ENCODE results near the gene IL6.

The IL6 gene

DNA sequence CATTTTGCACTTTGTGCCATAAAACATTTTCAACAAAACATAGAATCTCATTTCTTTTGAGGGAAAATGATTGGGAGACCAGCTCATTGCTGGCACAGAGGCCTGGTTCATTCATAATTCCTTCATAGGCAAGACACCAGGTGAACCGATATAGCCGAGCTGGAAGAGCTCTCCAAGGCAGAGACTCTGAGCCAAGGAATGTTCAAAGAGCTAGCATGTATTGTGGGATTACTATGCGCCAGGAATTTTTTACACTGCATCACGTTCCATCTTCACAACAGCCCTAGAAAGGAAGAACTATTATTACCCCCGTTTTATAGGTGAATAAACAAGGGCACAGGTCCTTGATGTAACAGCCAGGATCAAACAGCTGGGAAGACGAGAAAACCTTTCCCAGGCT is 2.1 kb upstream of the IL6 start:
- Histone ChIP-seq H3K27me3 (replicated peaks) (no peaks in the 10 kb centered on the region), H3K4me3 (ENCODE audit: low read depth, low read length) (no peak overlapping the region), H3K27ac (no peak overlapping the region), H3K36me3 (replicated peaks) (peaks cover 6% of the 10 kb centered on the region)
- in situ Hi-C loops (cut with HindIII; ENCODE audit: low pct_ligation_motif_present, low sequenced_read_pairs): loop anchor here (25.0 kb wide), 1 partner anchor 163 kb away; no protein-coding TSS in a partner anchor
- DNase-seq: no peak
- TF ChIP-seq, protein P1, sequence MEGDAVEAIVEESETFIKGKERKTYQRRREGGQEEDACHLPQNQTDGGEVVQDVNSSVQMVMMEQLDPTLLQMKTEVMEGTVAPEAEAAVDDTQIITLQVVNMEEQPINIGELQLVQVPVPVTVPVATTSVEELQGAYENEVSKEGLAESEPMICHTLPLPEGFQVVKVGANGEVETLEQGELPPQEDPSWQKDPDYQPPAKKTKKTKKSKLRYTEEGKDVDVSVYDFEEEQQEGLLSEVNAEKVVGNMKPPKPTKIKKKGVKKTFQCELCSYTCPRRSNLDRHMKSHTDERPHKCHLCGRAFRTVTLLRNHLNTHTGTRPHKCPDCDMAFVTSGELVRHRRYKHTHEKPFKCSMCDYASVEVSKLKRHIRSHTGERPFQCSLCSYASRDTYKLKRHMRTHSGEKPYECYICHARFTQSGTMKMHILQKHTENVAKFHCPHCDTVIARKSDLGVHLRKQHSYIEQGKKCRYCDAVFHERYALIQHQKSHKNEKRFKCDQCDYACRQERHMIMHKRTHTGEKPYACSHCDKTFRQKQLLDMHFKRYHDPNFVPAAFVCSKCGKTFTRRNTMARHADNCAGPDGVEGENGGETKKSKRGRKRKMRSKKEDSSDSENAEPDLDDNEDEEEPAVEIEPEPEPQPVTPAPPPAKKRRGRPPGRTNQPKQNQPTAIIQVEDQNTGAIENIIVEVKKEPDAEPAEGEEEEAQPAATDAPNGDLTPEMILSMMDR (IDR thresholded peaks at IDR 0.05; ENCODE audit: low read depth, low read length, missing control alignments): no peak

DNA sequence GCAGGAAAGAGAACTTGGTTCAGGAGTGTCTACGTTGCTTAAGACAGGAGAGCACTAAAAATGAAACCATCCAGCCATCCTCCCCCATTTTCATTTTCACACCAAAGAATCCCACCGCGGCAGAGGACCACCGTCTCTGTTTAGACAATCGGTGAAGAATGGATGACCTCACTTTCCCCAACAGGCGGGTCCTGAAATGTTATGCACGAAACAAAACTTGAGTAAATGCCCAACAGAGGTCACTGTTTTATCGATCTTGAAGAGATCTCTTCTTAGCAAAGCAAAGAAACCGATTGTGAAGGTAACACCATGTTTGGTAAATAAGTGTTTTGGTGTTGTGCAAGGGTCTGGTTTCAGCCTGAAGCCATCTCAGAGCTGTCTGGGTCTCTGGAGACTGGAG is 1.4 kb upstream of the IL6 start:
- in situ Hi-C loops (cut with HindIII; ENCODE audit: low pct_ligation_motif_present, low sequenced_read_pairs): loop anchor here (25.0 kb wide), 1 partner anchor 163 kb away; no protein-coding TSS in a partner anchor
- H3K36me3 ChIP-seq (replicated peaks): peaks cover 14% of the 10 kb centered on the region
- peak; percentile 55 for DNase-seq
- TF ChIP-seq, protein P1 (IDR thresholded peaks at IDR 0.05; ENCODE audit: low read depth, low read length, missing control alignments): peak; percentile 31
- H3K27ac ChIP-seq: peak overlapping the region; percentile 96
- H3K4me3 ChIP-seq (ENCODE audit: low read depth, low read length): no peak overlapping the region
- no peaks in the 10 kb centered on the region for H3K27me3 ChIP-seq (replicated peaks)

DNA sequence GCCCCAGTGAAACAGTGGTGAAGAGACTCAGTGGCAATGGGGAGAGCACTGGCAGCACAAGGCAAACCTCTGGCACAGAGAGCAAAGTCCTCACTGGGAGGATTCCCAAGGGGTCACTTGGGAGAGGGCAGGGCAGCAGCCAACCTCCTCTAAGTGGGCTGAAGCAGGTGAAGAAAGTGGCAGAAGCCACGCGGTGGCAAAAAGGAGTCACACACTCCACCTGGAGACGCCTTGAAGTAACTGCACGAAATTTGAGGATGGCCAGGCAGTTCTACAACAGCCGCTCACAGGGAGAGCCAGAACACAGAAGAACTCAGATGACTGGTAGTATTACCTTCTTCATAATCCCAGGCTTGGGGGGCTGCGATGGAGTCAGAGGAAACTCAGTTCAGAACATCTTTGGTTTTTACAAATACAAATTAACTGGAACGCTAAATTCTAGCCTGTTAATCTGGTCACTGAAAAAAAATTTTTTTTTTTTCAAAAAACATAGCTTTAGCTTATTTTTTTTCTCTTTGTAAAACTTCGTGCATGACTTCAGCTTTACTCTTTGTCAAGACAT is 574 bp upstream of the IL6 start:
- in situ Hi-C loops (cut with HindIII; ENCODE audit: low pct_ligation_motif_present, low sequenced_read_pairs): loop anchor here (25.0 kb wide), 1 partner anchor 164 kb away; no protein-coding TSS in a partner anchor
- peak; percentile 85 for DNase-seq
- no peaks in the 10 kb centered on the region for H3K27me3 ChIP-seq (replicated peaks)
- TF ChIP-seq, protein P1 (IDR thresholded peaks at IDR 0.05; ENCODE audit: low read depth, low read length, missing control alignments): peak; percentile 83
- peak overlapping the region; percentile 96 for H3K27ac ChIP-seq
- H3K4me3 ChIP-seq (ENCODE audit: low read depth, low read length): peak overlapping the region; percentile 75
- peaks cover 18% of the 10 kb centered on the region for H3K36me3 ChIP-seq (replicated peaks)

DNA sequence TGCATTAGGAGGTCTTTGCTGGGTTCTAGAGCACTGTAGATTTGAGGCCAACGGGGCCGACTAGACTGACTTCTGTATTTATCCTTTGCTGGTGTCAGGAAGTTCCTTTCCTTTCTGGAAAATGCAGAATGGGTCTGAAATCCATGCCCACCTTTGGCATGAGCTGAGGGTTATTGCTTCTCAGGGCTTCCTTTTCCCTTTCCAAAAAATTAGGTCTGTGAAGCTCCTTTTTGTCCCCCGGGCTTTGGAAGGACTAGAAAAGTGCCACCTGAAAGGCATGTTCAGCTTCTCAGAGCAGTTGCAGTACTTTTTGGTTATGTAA is 675 bp downstream of the IL6 start:
- no peak for DNase-seq
- H3K27ac ChIP-seq: peak overlapping the region; percentile 96
- peaks cover 18% of the 10 kb centered on the region for H3K36me3 ChIP-seq (replicated peaks)
- no peaks in the 10 kb centered on the region for H3K27me3 ChIP-seq (replicated peaks)
- H3K4me3 ChIP-seq (ENCODE audit: low read depth, low read length): peak overlapping the region; percentile 75
- in situ Hi-C loops (cut with HindIII; ENCODE audit: low pct_ligation_motif_present, low sequenced_read_pairs): loop anchor here (25.0 kb wide), 1 partner anchor 165 kb away; no protein-coding TSS in a partner anchor
- TF ChIP-seq, protein P1 (IDR thresholded peaks at IDR 0.05; ENCODE audit: low read depth, low read length, missing control alignments): no peak

DNA sequence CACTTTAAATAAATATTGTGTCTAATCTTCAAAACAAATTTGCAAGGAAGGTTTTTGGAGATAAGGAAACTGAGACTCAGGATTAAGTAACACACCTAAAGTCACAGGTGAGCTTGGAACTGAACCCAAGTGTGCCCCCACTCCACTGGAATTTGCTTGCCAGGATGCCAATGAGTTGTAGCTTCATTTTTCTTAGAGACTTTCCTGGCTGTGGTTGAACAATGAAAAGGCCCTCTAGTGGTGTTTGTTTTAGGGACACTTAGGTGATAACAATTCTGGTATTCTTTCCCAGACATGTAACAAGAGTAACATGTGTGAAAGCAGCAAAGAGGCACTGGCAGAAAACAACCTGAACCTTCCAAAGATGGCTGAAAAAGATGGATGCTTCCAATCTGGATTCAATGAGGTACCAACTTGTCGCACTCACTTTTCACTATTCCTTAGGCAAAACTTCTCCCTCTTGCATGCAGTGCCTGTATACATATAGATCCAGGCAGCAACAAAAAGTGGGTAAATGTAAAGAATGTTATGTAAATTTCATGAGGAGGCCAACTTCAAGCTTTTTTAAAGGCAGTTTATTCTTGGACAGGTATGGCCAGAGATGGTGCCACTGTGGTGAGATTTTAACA is 1.5 kb downstream of the IL6 start:
- TF ChIP-seq, protein P1 (IDR thresholded peaks at IDR 0.05; ENCODE audit: low read depth, low read length, missing control alignments): peak; percentile 46
- Histone ChIP-seq H3K36me3 (replicated peaks) (peaks cover 18% of the 10 kb centered on the region), H3K27me3 (replicated peaks) (no peaks in the 10 kb centered on the region), H3K27ac (peak overlapping the region; percentile 96), H3K4me3 (ENCODE audit: low read depth, low read length) (peak overlapping the region; percentile 75)
- in situ Hi-C loops (cut with HindIII; ENCODE audit: low pct_ligation_motif_present, low sequenced_read_pairs): loop anchor here (25.0 kb wide), 1 partner anchor 166 kb away; no protein-coding TSS in a partner anchor
- peak; percentile 32 for DNase-seq

All from brain microvascular endothelial cell (primary cell).